Measurements from ENCODE around the gene TOPORS.
A peak's percentile ranks its signal among the peaks of the same experiment; 100 is the strongest.
"Not testable (repeated sequence)": the region's sequence is repeated elsewhere in the genome, so short reads cannot be mapped to it uniquely, and the experiment has no call there.

The TOPORS gene

DNA sequence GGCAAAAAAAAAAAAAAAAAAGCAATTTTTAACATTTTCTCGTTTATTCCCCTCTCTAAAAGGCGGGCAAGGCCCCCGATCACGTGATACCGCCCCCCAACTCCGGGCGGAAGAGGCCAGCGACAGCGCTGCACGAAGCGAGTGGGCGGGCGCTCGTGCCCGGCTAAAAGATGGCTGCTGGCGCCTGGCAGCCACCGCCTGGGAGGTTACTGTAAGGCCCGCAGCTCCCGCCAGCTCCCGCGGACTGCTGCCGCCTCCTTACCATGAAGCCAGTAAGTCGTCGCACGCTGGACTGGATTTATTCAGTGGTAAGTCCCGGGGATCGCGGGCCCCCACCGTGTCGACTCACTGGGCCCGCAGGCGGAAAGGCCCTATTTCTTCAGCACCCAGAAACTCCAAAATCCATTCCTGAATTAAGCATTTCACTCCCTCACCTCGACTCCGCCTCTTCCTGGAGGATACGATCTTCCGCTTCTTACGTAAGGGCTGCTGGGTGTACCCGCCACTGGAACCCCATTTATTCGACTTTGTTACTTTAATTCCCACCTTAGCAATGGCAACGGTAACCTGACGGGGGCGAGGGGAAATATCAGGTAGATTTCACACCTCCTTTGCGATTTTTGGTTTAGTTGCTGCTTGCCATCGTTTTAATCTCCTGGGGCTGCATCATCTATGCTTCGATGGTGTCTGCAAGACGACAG lies at the start of gene TOPORS, which contains the start of gene SMIM27:
Gene TOPORS (minus strand): TSS at position 415 of the 701 bp plus-strand sequence. CDS start 150 bp downstream, at position 265.
Gene SMIM27 (plus strand): TSS at position 156 of the 701 bp plus-strand sequence. CDS start 108 bp downstream, at position 264.
- DNase-seq = peak; percentile 98

DNA sequence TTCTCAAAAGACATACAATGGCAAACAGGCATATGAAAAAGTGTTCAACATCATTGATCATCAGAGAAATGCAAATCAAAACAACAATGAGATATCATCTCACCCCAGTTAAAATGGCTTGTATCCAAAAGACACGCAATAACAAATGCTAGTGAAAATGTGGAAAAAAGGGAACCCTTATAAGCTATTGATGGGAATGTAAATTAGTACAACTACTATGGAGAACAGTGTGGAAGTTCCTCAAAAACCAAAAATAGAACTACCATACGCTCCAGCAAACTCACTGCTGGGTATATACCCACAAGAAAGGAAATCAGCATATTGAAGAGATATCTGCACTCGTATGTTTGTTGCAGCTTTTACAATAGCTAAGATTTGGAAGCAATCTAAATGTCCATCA lies 46.6 kb upstream of the TOPORS start:
- not testable (repeated sequence) for DNase-seq

DNA sequence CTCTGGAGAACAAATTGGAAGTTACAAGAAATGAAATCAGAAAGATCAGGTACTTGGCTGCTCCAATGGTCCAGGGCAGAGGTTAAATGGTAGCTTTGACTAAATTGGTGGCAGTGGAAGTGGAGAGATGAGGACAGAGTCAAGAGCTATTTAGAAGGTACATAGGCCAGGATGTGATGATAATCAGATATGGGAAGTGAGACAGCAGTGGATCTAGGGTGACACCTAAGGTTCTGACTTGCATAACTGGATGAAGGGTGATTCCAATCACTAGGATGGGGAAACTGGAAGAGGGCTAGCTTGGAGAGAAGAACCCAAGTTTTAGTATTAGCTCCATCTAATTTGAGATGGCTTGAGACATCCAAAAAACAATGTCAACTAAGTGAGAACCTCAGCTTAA lies 44.5 kb upstream of the TOPORS start:
- no peak for DNase-seq

DNA sequence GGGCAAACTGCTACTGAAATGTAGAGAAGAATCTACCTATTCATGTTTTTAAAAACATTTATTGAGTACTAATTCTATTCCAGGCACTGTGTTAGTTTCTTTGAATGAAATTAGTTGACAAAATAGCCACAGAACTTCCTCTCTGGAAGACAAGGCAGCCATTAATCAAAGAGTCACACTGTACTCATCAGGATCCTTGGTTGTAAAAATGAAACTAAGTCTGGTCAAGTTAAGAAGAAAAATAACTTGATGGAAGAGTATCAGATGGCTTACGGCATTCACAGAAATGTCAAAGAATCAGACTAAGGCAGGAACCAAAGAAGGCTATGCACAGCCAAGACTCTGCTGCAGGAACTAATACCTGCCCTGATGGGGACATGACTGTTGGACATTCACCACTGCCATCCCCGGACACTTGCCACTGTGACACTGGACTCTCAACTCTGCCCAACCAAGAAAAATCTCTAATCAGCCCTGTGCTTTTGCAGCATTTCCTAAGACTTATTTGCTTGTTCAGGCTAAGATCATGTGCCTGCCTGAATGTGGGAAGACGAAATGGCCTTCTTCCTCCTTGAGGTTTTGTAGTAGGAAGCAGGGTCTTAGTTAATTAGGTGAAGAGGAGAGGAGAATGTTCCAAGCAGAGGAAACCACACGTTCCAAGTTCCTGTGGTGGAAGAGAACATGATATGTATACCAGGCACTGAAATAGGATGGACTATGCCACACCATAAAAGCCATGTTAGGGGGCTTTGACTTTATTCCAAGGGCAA lies 43.9 kb upstream of the TOPORS start:
- DNase-seq = no peak

DNA sequence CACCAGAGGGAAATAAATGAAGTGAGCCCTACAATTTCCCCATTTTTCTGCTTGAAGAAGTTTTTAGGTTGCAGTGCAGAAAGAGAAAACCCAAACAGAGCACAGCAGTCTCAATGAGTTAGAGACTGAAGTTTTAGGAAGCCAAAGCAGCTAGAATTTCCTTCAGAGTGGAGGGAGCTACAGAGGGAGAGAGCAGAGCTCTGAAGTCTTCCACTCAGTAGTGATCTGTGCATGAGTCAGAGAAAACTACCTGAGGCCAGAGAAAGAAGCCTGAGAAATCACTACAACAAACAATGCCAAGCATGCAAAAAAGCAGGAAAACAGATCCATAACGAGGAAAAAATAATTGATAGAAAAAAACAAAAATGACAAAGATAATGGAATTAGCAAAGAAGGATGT lies 38.5 kb upstream of the TOPORS start:
- DNase-seq = no peak

DNA sequence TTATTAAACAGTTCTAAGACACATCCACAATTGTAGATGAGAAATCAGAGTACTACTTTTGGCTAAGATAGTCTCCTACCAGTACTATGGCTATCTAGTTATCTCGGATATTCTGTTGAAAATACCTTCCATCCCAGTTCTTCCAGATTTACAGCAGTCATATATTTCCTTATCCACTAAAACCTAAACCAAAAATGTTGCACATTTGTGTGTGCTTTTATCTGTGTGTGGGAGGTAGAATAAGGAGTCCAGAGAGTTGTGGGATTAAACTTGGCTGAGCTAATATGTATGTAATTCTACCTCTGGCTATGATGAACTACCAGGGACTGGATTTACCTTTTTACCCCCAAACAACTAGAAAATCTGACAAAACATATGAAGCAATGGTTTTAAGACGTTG lies 38.1 kb upstream of the TOPORS start:
- DNase-seq = no peak

DNA sequence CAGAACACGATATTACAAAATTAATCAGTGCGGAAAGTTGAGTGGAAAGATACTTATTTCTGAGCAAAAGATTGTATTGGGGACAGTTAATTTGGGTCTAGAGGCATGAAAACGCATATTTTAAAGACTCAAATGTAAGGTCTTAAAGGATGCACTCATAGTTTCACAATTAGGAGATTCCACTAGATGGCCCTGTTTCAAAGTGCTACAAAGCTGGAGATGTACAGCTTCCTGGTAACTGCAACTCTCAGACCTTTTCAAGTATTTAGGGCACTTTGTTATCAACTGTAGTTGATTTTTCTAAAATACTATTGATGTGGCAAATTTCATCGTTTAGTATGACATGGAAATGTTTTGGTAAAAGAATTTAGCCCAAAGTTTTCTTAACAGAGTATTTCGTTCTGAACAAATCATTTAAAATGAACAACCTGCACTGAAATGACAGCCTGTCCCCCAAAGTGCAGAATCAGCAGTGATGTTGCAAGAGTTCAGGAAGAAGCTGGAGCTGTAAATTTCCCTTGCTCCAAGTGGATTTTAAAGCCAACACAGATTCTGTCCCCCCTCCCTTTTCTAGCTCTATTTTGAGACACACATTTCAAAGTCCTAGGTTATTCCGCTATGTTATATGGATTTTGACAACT lies 36.8 kb upstream of the TOPORS start:
- peak; percentile 17 for DNase-seq

DNA sequence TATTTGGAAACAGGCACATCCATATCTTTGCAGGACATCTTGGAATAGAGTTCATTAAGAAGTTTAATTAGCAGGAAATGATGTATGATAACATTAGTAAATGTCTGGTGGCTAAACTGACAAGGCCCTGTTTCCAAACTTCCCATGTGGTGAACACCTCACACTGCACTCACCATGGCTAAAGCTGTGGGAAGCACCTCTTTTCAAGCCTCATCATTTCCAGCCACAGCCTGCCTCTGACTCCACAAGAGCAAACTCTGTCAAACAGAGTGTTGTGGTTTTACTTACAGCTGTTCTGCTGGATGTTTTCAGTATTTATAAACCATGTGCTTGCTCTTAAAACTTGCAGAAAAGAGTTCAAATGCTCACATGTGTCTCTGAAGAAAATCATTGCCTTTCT lies 35.5 kb upstream of the TOPORS start:
- no peak for DNase-seq

DNA sequence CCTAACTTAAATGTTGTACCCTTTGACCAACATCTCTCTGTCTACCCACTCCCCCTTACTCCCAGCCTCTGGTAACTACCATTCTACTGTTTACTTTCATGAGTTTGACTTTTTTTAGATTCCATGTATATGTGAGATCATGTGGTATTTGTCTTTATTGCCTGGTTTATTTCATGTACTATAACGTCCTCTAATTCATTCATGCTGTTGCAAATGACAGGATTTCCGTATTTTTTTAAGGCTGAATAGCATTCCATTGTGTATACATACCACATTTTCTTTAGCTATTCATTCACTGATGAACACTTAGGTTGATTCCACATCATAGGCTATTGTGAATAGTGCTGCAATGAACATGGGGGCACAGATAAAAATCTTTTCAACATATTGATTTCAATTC lies 32.4 kb upstream of the TOPORS start:
- DNase-seq = no peak

DNA sequence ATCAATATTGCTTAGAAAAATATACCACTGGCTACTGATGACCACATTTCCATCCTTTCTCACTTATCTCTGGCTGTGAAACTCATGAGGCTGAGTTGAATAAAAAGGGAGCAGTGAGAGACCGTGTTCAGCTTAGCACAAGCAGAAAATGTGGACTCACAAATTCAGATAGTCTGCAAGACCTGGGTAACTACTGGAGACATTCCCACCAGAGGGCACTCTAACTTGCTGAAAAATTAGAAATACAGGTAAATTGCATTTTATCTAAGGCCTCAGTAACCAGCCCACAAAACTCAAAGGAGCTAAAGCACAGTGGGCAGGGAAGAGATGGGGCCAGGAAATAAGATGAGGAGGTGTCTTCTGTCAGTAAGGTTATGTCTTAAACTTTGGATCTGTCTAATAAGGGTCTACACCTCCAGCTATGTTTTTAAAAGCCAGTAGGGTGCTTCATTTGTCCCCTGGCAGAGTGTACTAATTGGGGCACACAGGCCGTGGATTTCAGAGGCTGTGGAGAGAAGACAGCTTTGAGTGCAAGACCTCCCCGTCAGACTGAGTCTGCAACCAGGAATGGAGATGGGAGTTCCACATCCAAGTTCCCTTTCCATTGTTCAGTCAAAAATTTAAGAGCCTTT lies 29.2 kb upstream of the TOPORS start:
- peak; percentile 47 for DNase-seq

DNA sequence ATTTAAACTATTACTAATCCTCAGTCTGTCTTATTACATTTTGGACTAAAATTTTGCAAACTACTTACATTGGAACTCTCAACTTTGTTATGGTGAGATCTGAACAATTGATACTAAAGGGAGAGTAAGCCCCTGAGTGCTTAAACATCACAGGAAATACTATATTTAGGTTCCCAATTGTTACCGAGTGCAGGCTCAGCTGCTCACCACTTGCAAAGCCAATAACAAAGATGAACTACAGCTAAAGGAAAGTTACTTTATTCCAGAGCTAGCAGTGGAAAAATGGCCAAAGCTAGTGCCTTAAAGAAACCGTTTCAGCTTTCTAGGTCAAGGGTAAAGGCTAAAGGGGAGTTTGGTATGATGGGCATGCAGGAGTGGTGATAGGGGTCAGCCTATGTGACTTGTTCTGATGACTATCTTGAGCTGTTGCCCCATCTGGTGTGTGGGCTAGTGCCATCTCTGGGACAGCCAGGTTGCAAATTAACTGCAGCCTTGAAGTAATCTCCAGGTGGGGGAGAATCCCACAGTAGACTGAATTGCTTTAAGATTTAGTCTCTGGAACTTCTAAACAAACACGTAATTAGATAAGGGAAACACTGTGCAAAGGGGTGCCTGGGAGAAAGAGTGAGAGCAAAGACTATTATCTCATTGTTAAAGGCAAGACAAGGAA lies 28.4 kb upstream of the TOPORS start:
- no peak for DNase-seq

DNA sequence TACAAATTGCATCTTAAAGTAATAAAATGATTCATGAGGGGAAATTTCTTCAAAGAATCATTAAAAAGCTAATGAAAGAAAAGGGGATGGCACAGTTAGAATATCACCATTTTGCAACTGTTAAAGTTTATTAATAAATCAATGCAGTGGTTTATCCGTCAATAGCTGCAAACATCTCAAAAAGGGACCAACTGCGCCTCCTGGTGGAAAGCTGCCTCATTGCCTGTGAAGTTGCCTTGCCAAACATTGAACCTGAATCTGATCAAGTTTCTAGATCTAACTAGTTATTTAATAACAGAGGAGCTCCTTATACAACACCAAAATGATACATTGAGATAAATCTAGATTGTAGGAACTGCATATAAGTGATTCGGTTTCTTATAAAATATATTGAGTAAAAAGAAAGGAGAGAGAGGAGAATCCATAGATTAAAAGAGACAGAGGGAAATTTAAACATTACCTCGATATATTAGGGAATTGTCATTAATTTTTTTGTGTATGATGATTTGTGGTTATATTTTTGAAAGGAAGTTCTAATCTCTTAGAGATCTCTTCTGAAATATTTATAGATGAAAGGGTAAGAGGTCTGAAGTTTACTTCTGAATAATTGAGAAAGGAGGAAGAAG lies 27.4 kb upstream of the TOPORS start:
- DNase-seq = peak; percentile 60

DNA sequence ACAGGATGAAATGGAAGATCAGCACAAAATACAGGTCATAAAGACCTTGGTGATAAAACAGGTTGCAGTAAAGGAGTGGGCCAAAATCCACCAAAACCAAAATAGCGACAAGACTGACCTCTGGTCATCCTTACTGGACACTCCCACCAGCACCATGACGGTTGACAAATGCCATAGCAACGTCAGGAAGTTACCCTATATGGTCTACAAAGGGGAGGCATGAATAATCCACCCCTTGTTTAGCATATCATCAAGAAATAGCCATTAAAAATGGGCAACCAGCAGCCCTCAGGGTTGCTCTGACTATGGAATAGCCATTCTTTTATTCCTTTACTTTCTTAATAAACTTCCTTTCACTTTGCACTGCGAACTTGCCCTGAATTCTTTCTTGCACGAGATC lies 26.6 kb upstream of the TOPORS start:
- no peak for DNase-seq

DNA sequence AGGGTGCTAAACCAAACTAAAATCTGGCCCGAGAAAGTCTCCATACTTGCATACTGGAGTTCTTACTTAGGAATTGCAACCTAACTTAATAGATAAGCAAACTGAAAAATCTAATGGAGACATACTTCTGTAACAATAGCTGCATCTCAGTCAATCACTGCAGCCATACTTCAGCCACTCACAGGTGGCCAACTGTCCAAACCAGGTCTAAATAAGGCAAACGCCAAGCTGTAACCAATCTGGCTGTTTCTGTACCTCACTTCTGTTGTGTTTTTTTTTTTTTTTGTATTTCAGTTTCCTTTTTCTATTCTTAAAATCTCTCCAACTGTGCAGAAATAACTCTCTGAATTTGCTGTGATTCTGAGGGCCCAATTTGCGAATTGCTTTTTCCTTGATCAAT lies 24.9 kb upstream of the TOPORS start:
- no peak for DNase-seq

DNA sequence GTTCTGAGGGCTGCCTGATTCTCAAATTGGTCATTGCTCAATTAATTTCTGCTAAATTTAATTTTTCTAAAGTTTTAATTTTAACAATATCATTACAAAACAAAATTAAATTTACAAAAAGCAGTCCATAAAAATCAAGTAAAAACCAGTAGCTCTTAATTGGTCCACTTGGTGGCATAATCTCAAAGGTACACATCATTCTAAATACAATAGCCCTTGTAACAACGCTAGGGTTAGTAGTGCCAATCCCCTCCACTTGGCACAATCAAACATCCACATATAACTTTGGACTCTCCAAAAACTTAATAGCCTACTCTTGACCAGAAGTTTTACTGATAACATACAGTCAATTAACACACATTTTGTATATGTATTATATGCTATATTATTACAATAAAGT lies 22.5 kb upstream of the TOPORS start:
- no peak for DNase-seq

DNA sequence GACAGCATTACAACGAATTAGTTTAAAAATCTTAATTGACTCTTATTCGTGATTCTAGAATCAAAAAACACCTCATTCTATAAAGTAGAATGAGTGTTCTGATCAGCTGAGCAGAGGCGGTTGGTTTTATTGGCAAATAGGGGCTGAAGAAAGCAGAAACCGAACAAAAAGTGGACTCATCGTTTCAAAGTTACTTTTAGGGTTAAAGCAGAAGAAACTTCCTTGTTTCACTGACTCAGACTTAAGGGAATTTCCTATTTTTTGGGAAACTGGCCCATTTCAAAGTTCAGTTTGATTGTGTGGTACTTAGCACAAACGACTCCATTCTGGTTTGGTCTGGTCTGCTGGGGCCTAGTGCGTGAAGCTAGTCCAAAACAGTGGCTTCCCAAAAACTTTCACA lies 21.4 kb upstream of the TOPORS start:
- no peak for DNase-seq

DNA sequence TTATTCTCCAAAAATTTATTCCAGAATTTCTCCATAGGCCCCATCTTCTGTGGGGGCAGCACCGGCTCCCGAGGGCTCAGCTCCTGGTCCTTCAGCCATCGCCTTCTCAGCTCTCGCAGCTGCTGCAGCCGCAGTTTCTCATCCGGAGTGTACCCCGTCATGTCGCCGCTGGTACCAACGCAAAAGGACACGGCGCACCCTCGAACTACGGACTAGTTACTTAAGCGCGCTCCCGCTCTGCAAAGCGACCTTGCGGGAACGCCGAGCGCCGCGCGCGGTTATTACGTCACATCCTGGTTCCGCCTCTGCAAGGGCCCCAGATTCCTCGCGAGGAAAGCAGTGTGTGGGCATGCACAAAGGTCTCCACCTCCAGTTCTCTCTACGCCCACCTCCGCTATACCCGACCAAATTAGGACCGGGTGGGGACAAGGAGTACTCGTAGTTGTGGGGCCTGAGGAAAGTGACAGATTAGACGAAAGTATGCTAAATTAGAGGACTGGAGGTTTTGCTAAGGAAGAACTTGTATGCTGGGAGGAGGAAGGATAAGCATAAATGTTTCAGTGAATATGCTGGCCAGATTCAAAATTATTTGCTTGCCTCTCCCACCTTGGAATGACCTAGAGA lies 20.6 kb upstream of the TOPORS start, which contains the start of gene NDUFB6:
Gene NDUFB6 (minus strand): TSS at position 260 of the 624 bp plus-strand sequence. CDS start 99 bp downstream, at position 161.
- DNase-seq = peak; percentile 95

DNA sequence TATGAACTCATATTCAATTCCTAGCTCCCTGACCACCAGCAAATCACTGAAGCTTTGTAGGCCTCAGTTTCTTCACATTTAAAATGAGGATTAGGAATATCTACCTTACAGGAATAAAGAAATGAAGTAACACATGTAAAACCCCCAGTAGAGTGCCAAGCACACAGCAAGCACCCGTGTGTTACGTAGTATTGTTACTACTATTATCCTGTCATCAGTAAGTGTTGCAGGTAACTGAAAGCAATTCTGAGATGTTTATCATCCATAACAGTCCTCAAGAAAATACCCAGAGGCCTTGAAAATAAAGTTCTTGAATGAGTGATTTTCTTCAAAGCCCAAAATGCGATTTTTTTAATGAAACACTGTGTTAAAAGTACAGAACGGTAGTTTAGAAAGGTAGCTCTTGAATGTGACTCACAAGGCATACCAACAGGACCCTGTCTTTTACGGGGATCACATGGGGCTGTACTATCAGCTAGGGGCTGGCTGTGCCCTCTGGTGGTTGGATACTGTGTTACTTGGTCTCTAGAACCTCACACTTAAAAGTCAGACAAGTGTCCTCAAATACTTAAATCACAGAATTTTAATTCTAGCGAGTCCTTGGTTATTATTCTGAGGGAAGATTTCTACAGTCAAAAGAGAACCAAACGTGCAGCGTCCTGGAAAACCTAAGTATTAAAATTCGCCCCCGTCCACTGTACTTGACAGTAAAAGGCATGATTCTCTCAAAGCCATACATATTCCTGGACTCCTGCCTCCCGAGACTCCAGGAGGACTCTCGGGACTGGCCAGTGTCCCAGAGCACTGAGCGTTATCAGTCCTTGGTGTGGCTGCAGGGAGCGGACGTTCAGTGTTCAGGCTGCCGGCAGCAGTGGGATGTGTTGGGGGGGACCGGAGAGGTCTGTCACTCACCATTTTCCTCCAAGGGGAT lies 19.8 kb upstream of the TOPORS start:
- peak; percentile 74 for DNase-seq

DNA sequence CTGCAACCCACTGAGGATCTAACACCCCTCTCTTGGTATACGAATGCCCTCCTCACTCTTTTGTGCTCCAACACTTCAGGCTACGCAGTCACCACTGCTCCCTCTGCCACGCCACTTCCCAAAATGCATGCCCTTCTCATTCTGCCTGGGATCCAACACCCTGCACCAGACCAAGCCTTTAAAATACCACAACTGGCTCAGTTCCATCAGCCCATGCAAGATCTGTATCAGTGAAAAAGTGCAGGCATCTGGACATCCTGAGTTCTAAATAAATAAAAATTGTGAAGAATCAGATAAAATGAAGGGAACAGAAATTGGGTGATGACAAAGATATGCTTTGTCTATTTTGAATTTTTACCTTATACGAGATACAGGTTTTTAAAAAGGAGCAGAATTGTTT lies 17.9 kb upstream of the TOPORS start:
- no peak for DNase-seq

DNA sequence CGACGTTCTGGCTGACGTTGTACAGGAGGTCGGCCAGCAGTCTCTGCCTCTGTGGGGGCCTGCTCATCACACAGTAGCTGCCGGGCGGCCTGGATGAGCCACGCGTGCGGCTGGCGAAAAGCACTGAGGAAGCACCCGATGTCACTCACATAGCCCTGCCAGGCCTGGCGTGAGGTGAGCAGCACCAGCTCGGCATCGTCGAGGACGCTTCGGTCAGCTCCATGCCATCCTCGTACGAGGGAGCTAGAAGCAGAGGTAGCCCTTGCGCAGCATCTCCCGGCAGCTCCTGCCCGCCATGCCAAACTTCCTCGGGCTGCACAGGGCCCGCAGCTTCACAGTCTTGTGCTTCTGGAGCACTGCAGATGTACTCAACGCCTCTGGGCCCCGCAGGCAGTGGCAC lies 14.4 kb upstream of the TOPORS start:
- no peak for DNase-seq

DNA sequence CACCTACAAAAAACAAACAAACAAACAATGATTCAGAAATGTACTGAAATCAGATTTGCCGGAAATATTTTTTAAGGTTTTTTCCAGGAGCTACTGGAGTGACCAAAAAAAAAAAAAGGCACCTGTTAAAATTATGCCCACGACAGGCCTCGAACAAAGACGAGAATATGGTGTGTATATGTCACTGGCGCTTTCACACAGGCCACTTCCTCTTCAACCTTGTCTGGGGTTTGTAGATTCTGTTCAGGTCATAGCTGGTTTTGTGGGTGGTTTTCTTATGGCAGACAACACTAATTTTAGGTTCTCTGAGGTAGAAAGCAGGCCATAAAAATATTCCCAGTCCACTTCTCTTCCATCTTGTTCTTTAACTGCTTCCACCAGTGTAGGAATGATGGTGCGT lies 13.6 kb upstream of the TOPORS start:
- no peak for DNase-seq
